GM21717 (cell line): Measurements from ENCODE around the gene AGMO.
"Not testable (repeated sequence)": the region's sequence is repeated elsewhere in the genome, so short reads cannot be mapped to it uniquely, and the experiment has no call there.

ENCODE experiments used
- ATAC-seq: cut with Tn5 transposase; IDR thresholded peaks from one replicate; pipeline ENCODE4 v1.9.1; 2021; ENCODE audit warnings: mild to moderate bottlenecking, moderate library complexity; ENCODE audit not compliant: unreplicated experiment

The AGMO gene

DNA sequence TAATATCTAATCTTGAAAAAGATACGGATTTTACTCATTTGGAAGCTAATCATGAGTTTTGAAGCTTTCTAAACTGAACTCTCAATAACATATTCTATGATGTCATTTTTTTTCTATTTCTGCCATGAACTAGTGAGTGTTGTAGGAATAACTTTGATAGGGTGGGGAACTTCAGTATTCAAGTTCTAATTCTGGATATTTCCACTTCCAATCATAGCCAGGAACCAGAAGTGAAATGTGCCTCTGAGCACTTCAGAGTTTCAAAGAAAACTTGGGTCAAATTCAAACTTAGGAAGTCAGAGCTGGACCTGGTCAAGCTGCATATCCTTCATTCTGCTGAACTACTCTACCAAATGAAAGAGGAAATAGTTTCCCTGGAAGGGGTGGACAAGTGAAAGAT, 847 bp downstream of the AGMO start:
- ATAC-seq, result no peak

DNA sequence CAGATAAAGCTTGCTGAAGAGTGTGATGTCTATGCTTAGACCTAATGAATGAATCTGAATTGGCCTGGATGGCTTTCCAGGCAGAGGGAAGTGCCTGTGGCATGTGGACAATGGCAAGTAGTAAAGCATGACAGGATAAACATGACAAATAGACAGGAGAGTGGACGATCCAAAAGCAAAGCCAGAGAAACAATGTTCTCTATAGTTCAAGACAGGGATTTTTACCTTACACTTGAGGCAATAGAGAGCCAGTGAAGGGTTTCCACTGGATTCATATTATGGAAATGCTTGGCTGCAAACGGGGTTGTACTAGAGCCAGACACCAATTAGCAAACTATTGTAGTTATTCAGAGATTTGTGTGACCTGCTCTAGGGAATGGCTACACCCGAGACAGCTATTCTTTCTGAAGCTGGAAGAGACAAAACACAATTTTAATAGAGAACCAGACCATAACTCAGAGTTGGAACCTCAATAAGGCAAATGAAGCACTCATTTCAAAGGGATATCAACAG, 2.3 kb downstream of the AGMO start:
- no peak for ATAC-seq

DNA sequence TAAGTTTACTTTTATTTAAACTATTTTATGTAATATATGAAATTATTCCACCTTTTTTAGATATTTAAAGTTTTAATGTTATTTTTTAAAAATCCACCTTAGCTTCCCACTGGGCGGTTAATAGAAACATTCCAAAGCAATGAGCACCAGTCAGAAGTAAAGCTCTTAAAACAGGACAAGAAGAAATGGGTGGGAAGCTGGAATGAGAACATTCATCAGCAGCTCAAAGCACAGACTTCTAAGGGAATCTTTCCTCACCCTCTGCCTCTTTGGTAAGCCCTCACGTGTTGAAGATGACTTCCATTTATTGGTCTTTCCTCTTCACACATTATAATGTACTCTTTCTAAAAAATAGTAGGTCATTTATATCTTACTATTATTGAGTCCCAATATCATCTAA, 3.1 kb downstream of the AGMO start:
- ATAC-seq, result no peak

DNA sequence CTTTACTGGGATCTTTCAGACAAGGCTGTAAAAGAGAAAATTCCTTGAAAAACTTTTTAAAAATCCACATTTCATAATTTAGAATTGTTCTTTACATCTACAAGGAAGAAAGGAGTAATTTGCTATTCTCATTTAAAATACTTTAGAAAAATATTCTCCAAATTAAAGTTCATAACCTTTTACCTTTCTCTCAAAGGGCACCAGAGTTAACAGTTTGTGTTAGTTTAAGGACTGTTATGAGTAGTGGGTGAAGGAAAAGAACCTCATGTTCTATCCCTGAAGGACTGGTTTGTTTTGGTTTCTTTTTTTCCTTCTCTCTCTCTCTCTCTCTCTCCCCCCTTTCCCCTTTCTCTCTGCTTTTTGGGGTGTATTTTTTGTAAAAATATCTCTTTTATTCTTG, 4.1 kb downstream of the AGMO start:
- ATAC-seq, result no peak

DNA sequence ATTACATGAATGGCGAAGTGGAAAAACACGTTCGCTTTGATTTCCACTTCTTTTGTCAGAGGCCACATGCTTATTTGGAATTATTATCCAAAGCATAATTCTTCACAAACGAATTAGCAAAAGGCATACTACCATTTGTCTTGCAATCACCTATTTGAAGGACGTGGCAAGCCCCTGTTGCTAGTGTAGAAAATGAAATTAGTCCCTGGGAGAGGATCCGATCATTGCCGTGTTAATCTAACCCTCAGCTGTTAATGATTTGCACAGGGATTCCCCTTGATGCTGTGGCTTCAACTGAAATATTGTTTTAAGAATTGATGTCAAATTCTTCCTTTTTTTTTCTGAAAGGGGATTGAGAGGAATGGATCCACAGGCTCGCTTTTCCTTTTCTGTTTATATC, 4.6 kb downstream of the AGMO start:
- ATAC-seq, result no peak

DNA sequence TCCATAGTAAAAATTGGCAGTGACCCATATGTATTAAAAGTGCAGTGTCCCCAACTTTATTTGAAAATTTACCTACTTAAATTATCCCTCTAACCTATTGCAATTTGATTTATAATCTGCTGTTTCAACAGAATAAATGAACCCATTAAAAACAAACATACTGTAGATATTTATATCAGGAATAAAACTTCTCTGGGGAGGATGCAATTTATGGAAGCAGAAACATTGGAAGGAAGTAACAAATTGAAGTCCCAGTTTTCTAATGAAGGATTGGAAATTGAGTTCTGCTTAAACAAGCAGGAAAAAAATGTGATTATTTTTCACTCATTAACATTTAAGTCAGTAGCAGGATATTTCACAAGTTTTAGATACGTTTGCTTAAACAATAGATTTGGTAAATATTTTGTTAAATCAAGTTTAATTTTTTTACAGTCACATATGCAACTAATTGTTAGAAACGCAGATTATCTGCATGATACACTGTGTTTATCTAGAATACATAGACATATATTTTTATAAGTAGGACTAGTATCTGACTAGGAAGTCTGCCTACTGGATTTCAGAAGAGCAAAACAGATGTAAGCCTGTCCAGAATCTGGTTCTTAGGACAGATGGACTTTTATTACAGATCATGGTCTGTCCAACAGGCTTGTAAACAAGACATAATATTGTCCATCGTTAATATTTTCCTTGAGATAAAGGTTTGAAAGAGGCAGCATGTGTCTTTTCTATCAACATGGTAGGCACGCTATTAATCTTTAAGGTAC, 5.3 kb downstream of the AGMO start:
- ATAC-seq, result no peak

DNA sequence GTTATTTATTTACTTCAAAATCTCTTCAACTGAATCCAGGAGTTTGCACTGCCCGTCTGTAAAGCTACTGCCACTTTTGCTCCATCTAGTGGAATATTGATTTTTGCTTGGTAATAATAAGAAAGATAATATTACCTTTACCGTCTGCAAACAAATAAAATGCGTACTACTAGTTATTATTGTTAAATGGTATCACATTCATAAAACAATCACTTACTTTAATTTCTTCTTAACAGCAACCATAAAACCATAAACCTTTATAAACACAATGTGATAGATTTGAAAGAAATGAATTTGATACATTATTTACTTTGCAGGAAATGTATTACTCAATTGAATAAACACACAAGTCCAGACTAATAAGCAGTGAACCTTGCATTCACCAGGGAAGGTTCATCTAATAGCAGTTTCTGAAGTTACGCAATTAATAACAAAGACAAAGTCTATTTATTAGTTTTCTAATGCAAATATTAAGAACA, 6.4 kb downstream of the AGMO start:
- ATAC-seq, result no peak

DNA sequence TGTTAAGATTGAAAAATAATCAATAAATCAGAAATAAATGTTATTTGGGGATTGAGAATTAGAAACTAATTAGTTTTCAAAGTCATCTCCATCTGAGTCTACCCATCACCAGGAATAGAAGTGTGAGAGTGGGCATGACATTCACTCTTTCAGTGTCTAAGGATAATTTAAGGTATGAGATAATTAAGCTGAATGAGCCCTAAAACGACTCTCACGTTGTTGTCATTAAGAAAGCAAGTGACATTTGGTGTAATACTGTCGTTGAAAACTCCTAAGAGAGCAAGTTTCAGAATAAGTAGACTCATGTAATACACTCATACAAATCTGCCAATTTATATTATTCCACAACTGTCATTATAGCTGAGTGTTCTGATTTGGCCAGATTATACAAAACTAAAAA, 7.1 kb downstream of the AGMO start:
- no peak for ATAC-seq

DNA sequence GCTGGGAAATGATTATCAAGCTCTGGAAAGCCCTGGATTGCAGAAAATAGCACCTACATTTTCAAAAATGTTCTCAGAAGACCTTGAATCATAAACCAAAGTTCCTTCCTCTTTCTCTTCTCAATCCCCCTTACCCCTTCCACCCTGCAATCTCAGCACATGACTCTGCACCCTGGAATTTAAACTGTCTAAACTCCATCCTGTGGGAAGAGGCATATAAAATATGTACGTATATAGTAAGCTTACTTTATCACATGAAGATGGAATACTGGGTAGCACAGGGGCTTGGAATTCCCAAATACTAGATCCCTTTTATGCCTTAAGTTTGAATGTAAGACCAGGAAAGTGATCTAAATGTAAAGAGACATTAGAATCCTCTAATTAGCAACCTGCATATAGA, 7.7 kb downstream of the AGMO start:
- ATAC-seq, result no peak

DNA sequence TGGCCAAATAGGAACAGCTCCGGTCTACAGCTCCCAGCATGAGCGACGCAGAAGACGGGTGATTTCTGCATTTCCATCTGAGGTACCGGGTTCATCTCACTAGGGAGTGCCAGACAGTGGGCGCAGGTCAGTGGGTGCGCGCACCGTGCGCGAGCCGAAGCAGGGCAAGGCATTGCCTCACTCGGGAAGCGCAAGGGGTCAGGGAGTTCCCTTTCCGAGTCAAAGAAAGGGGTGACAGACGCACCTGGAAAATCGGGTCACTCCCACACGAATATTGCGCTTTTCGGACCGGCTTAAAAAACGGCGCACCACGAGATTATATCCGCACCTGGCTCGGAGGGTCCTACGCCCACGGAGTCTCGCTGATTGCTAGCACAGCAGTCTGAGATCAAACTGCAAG, 14.5 kb downstream of the AGMO start:
- not testable (repeated sequence) for ATAC-seq

DNA sequence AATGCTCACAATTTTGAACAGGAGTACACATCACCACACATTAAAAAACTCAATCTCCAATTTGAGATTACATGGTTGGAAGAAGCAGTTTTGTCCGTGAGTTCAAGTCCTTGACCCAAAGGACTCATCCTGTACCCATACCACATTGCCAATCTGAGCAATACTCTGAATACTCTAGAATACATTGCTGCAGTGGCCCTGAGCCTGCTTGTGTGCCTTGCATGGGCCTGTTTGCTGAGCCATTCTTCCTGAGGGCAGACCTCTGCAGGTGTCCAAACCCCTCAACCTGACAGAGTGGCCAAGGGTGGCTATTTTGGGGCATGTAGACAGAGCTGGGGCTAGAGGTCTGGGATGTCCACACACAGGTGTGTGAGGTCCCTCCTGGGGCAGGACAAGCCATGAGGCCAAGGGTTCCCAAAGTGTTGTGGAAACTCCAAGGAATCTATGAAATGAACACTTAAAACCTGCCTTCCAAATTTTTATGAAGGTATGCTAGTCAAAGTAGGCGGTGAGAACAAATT, 15.5 kb downstream of the AGMO start:
- no peak for ATAC-seq

DNA sequence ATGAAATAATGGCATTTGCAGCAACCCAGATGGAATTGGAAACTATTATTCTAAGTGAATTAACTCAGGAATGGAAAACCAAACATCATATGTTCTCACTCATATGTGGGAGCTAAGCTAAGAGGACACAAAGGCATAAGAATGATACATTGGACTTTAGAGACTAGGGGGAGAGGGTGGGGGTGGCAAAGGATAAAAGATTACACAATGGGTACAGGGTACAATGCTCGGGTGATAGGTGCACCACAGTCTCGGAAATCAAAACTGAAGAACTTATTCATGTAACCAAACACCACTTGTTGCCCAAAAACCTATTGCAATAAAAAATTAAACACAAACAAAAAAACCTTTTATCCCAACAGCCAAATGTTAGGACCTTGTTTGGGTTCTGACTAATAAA, 17.8 kb downstream of the AGMO start:
- no peak for ATAC-seq

DNA sequence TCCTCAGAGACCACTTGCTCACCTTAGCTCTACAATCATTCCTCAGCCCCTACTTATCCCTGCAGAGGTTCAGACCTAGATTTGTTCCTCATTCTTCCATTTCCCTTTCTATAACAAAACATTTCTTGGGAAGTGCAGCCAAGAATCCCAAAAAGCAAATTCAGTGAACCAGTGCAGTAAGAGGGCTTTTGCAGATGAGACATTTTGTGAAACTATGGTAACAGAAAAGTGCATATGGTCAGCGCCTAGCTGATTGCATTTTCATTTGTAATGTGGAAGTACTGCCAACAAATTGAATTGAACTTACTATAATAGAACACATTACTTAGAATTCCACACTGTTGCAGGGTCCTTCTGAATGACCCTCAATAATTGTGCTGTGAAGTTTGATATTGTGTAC, 18.6 kb downstream of the AGMO start:
- ATAC-seq, result no peak

DNA sequence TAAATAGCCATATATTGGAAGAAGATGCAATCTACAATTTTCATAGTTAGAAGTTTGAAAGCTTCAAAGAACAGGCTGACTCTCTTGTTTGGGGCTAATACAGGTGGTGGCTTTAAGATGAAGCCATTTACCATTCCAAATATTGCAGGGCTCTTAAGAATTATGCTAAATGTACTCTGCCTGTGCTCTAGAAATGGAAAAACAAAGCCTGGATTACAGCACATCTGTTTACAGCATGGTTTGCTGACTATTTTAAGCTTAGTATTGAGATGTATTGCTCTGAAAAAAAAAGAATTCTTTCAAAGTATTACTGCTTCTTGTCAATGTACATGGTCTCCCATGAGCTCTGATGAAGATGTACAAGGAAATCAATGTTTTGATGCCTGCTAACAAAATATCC, 34.2 kb downstream of the AGMO start:
- no peak for ATAC-seq

DNA sequence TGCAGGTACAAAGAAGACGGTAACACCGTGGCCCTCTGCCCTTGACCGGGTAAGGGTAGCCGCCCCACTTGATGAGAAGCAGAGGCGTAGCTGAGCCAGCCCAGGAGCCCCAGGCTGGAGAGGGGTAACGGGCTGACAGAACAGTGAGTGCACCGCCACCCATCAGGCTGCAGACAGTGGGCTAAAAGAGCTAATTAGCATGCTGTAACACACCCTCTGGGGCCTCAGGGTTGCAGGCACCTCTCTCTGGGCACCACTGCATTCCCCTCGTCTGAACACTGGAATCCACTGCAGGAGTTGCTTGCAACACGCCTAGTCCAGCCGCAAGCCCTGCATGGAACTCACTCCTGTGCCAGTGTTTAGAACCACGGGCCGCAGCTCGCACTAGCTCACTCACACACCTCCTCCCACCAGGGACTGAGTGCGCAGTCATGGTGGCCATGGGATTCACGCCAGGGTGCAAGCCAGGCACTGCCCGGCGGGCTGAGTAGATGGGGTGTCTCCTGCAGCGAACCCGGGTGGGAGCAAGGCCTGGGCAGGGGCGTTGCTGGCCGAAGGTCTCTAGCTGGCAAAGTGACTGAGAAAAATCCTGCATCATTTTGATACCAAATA, 36.1 kb downstream of the AGMO start:
- no peak for ATAC-seq

DNA sequence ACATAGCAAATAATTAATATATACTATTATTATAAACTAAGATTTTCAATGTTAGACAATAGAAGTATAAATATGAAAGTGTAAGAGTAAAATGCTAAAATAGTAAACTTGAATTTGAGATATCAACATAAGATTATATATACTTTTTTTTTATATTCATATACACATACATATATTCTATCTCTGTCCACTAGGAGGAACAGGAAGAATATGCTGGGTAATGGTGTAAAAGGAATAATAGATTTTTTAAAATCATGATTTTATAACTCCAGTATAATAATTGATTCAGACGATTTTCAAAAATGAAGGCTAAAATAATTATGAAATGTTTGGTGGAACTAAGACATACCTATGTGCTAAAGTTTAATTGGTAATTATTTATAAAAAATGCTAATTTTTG, 37.7 kb downstream of the AGMO start:
- ATAC-seq, result no peak

DNA sequence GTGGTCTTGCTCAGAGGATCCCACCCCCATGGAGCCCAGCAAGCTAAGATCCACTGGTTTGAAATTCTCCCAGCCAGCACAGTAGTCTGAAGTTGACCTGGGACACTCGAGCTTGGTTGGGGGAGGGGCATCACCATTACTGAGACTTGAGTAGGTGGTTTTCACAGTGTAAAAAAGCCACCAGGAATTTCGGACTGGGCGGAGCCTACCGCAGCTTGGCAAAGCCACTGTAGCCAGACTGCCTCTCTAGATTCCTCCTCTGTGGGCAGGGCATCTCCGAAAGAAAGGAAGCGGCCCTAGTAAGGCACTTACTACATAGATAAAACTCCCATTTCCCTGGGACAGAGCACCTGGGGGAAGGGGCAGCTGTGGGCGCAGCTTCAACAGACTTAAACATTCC, 44.0 kb downstream of the AGMO start:
- ATAC-seq, result not testable (repeated sequence)

DNA sequence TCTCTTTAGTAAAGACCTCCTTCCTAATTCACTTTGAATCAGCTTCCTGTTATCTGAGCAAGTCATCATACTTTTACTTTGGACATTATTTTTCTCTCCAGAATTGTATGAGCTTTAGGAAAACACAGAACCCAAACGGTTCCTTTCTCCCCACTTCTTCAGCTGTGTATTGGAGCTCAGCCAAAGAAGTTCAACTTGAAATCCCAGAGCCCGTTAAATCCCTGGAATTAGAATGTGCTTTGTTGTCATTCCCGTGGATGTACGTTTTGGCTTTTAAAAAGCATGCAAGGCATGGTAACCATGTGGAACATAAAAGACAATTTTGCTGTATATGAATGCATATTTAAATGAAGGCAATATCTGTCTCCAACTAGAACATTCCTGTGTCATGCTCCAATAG, 46.6 kb downstream of the AGMO start:
- ATAC-seq, result no peak

DNA sequence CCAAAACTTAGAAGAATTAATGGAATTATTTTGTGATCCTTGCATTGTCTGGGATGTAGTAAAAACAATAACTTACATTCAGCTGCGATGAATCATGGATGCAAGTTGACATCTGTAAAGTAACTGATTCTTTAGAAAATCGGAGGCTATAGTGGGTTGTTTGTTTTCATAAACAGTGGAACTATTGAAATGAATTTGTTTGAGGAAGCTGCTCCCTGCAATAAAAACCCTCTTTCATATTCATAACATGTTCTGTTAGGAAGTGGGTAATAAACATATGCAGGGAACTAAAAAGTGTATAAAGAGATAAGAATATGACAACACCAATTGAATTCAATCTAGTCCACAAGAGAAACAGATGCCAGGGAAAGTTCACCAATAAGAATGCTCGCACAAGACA, 53.6 kb downstream of the AGMO start:
- ATAC-seq, result no peak

DNA sequence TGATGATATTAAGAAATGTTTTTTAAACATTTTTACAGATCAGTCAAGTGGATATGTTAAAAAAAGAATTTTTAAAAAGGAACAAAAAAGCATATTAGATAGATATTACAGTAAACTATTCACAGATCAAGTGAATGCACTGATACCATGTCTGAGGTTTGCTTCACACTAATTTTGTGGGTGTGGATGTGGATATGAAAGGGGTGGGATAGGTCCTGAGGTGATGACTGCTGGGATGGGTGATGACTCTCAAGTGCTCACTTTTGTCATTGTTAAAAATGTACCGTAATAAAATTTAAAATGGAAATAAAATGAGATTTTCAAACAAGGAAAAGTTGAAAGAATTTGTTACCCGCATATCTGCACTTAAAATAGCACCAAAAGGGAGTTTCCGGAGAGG, 54.1 kb downstream of the AGMO start:
- no peak for ATAC-seq

DNA sequence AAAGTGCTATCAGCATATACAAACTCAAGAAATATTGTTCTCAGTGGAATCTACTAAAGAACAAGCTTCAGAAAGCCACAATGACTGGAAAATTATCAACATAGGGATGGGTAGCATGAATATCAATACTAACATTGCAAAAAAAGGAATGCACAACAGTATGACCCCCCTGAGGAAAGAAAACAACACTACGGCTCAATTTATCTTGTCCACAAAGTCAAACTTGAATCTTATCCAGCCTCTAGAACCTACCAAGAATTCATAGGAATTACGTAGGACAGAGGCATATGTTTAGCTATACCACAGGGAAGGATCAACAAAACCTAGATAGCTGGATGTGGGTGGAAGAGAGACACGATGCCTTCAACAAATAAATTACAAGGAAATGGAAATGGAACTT, 54.6 kb downstream of the AGMO start:
- no peak for ATAC-seq

DNA sequence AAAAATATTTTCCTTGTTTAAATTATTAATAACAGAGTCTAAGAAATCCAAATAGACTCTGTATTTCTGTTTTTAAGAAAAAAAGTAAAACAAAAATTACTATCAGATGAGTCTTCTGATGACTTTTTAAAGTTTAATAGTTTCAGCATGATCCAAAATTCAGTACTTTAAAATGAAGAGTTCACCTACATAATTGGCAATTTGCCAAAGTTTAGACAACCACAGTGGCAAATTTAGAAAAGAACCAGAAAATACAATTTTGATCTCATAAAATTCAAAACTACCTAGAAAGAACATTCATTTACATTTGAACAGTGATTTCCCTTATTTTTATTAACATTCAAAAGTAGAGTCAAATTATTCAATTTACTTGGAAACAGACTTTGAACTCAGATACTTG, 56.1 kb downstream of the AGMO start:
- ATAC-seq, result no peak
